Erythroblast (primary cell): ENCODE results near the gene NOX1.

Experiments
- GATA1 ChIP-seq: IDR thresholded peaks from 2 replicates; pipeline ENCODE4 v1.6.1; 2011; ENCODE audit warnings: low read depth, mild to moderate bottlenecking, control low read depth, low read length, moderate library complexity
- POLR2A ChIP-seq: IDR thresholded peaks from 2 replicates; pipeline ENCODE4 v1.6.1; 2011; ENCODE audit warnings: mild to moderate bottlenecking, low read length

DNA sequence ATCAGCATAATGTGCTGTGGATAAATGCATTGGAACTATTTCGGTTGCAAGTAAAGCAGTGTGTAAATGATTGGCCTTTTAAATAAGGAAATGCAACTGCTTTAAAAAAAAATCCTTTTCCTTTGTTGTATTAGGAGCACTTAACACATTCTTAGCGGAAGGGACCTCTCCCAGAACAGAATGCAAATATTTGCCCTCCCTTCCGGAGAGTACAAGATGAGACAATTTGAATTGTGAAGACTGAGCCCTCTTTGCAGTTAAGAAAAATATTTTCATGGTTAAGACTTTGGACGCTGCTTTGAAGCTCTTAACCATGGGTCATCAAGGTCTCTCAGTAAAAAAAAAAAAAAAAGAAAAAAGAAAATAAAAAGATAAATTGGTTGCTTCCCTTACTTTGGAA lies 9.5 kb upstream of the NOX1 start:
- TF ChIP-seq POLR2A (no peak), GATA1 (no peak)
